H9 (cell line): Measurements from ENCODE around the gene DOC2B. TPM values are rescaled to one million over a fixed set of nuclear protein-coding genes. Genes with fewer than 3 reads are reported as not detected.

Experiments used
- DNase-seq: peaks from one replicate; pipeline ENCODE4 v3.0.0-alpha.2; 2017
- H2AFZ ChIP-seq: one replicate; pipeline ENCODE4 v1.6.1; 2013; ENCODE audit warnings: mild to moderate bottlenecking, low read length, control low read depth, moderate library complexity
- H2AK5ac ChIP-seq: 2 replicates; pipeline ENCODE4 v1.6.1; 2013; ENCODE audit warnings: low read length, control low read depth, mixed read lengths; ENCODE audit not compliant: insufficient read length
- H2BK120ac ChIP-seq: one replicate; pipeline ENCODE4 v1.6.1; 2013; ENCODE audit warnings: low read depth, mild to moderate bottlenecking, low read length, control low read depth, inconsistent platforms; ENCODE audit not compliant: poor library complexity, severe bottlenecking
- H2BK12ac ChIP-seq: 2 replicates; pipeline ENCODE4 v1.6.1; 2013; ENCODE audit warnings: low read length, control low read depth, mixed read lengths, low read depth; ENCODE audit not compliant: insufficient read length
- H2BK15ac ChIP-seq: 2 replicates; pipeline ENCODE4 v1.6.1; 2013; ENCODE audit warnings: low read depth, low read length, control low read depth
- H2BK20ac ChIP-seq: one replicate; pipeline ENCODE4 v1.6.1; 2013; ENCODE audit warnings: low read depth, mild to moderate bottlenecking, low read length, control low read depth, inconsistent platforms; ENCODE audit not compliant: poor library complexity, severe bottlenecking
- H2BK5ac ChIP-seq: 2 replicates; pipeline ENCODE4 v1.6.1; 2013; ENCODE audit warnings: low read length, control low read depth, mixed read lengths; ENCODE audit not compliant: insufficient read length
- H3K14ac ChIP-seq: 2 replicates; pipeline ENCODE4 v1.6.1; 2013; ENCODE audit warnings: low read length, control low read depth; ENCODE audit not compliant: insufficient read depth
- H3K18ac ChIP-seq: 2 replicates; pipeline ENCODE4 v1.6.1; 2013; ENCODE audit warnings: low read depth, mild to moderate bottlenecking, mixed read lengths, low read length, control low read depth; ENCODE audit not compliant: insufficient read length
- H3K23ac ChIP-seq: 2 replicates; pipeline ENCODE4 v1.6.1; 2013; ENCODE audit warnings: low read length, control low read depth, mixed read lengths, low read depth; ENCODE audit not compliant: insufficient read length
- H3K23me2 ChIP-seq: 2 replicates; pipeline ENCODE4 v1.6.1; 2013; ENCODE audit warnings: low read depth, mild to moderate bottlenecking, mixed read lengths, low read length, control low read depth; ENCODE audit not compliant: insufficient read length, poor library complexity, severe bottlenecking
- H3K27ac ChIP-seq: 2 replicates; pipeline ENCODE4 v1.5.1; 2013; ENCODE audit warnings: low read length, control low read depth, mixed read lengths, low read depth; ENCODE audit not compliant: insufficient read length
- H3K27me3 ChIP-seq: 2 replicates; pipeline ENCODE4 v1.6.1; 2013; ENCODE audit warnings: low read length, control low read depth, inconsistent platforms; ENCODE audit not compliant: insufficient read depth
- H3K4ac ChIP-seq: 2 replicates; pipeline ENCODE4 v1.6.1; 2013; ENCODE audit warnings: low read depth, mild to moderate bottlenecking, control low read depth, inconsistent platforms, low read length, moderate library complexity
- H3K4me1 ChIP-seq: 2 replicates; pipeline ENCODE4 v1.6.1; 2013; ENCODE audit warnings: low read length, control low read depth, inconsistent platforms; ENCODE audit not compliant: insufficient read depth
- H3K4me2 ChIP-seq: 2 replicates; pipeline ENCODE4 v1.6.1; 2013; ENCODE audit warnings: low read length, control low read depth, mixed read lengths; ENCODE audit not compliant: insufficient read length, insufficient read depth
- H3K56ac ChIP-seq: 2 replicates; pipeline ENCODE4 v1.6.1; 2013; ENCODE audit warnings: low read depth, mild to moderate bottlenecking, mixed read lengths, low read length, control low read depth; ENCODE audit not compliant: insufficient read length
- H3K79me1 ChIP-seq: 2 replicates; pipeline ENCODE4 v1.6.1; 2013; ENCODE audit warnings: low read depth, mild to moderate bottlenecking, moderate library complexity, low read length, control low read depth, inconsistent platforms; ENCODE audit not compliant: insufficient read depth, poor library complexity, severe bottlenecking
- H3K79me2 ChIP-seq: 2 replicates; pipeline ENCODE4 v1.6.1; 2013; ENCODE audit warnings: low read length, control low read depth, inconsistent platforms; ENCODE audit not compliant: insufficient read depth
- H3K9ac ChIP-seq: 2 replicates; pipeline ENCODE4 v1.6.1; 2013; ENCODE audit warnings: low read length, control low read depth, mixed read lengths; ENCODE audit not compliant: insufficient read length; ENCODE audit errors: extremely low read depth
- H3K9me3 ChIP-seq: one replicate; pipeline ENCODE4 v1.6.1; 2013; ENCODE audit warnings: low read depth, low read length, inconsistent platforms; ENCODE audit not compliant: control insufficient read depth
- H3T11ph ChIP-seq: one replicate; pipeline ENCODE4 v1.6.1; 2013; ENCODE audit warnings: mild to moderate bottlenecking, low read length, control low read depth, inconsistent platforms
- H4K20me1 ChIP-seq: one replicate; pipeline ENCODE4 v1.6.1; 2013; ENCODE audit not compliant: control insufficient read depth, insufficient read length, insufficient read depth
- H4K5ac ChIP-seq: 2 replicates; pipeline ENCODE4 v1.6.1; 2013; ENCODE audit warnings: low read depth, mild to moderate bottlenecking, mixed read lengths, low read length, control low read depth; ENCODE audit not compliant: insufficient read length
- H4K8ac ChIP-seq: replicated peaks from 2 replicates; pipeline ENCODE4 v1.6.1; 2013; ENCODE audit warnings: low read length, control low read depth, mixed read lengths, low read depth; ENCODE audit not compliant: insufficient read length
- H4K91ac ChIP-seq: 2 replicates; pipeline ENCODE4 v1.6.1; 2013; ENCODE audit warnings: low read depth, mild to moderate bottlenecking, moderate library complexity, mixed read lengths, low read length, control low read depth; ENCODE audit not compliant: insufficient read length
- H3K27ac Mint-ChIP-seq, 3 experiments: 2 replicates in 2 of 3; 3 replicates in 1 of 3; pipeline ENCODE4 v1.8.0; 2020 to 2021; ENCODE audit warnings: mixed read lengths in 3 of 3, mild to moderate bottlenecking in 1 of 3, moderate library complexity in 1 of 3
- H3K27me3 Mint-ChIP-seq: 2 replicates; pipeline ENCODE4 v1.8.0; 2021; ENCODE audit warnings: low read depth, mild to moderate bottlenecking, moderate library complexity, mixed read lengths
- H3K36me3 Mint-ChIP-seq, 3 experiments: 2 replicates in 2 of 3; 3 replicates in 1 of 3; pipeline ENCODE4 v1.8.0; 2020 to 2021; ENCODE audit warnings: low read depth in 3 of 3, mixed read lengths in 3 of 3; ENCODE audit not compliant: insufficient read depth in 1 of 3
- H3K4me1 Mint-ChIP-seq, 2 experiments: 2 replicates each; pipeline ENCODE4 v1.8.0; 2020; ENCODE audit warnings: mixed read lengths in 2 of 2
- H3K4me3 Mint-ChIP-seq, 2 experiments: 2 replicates in 1 of 2; 3 replicates in 1 of 2; pipeline ENCODE4 v1.8.0; 2020 to 2021; ENCODE audit warnings: mild to moderate bottlenecking in 2 of 2, mixed read lengths in 2 of 2, moderate library complexity in 1 of 2
- H3K9me3 Mint-ChIP-seq, 2 experiments: 2 replicates in 1 of 2; 3 replicates in 1 of 2; pipeline ENCODE4 v1.8.0; 2020; ENCODE audit warnings: mild to moderate bottlenecking in 2 of 2, mixed read lengths in 2 of 2, moderate library complexity in 1 of 2
- WGBS: extraction: QIAGEN DNeasy Blood & Tissue Kit; methylation state at CpG from one replicate; pipeline ENCODE4 v1.1.7; 2013; ENCODE audit warnings: missing lambda C conversion rate, low lambda C conversion rate, mixed read lengths; ENCODE audit not compliant: insufficient read length; ENCODE audit errors: extremely low coverage; 5-methylcytosine and 5-hydroxymethylcytosine counted together
- total RNA-seq: library from RNA; stranded (reverse); gene quantifications from 2 replicates; pipeline ENCODE4 v1.2.1, GENCODE V29; 2021
- TF ChIP-seq, protein P1 (sequence below): fragments of 200-600 bp; sonication (generic); conservative IDR thresholded peaks from 3 replicates; pipeline ENCODE4 v1.8.0; 2021; ENCODE audit warnings: antibody characterized with exemption, mild to moderate bottlenecking

DOC2B gene
- total RNA-seq, 1 experiment from 2014 or later, result 2.1 TPM

DNA sequence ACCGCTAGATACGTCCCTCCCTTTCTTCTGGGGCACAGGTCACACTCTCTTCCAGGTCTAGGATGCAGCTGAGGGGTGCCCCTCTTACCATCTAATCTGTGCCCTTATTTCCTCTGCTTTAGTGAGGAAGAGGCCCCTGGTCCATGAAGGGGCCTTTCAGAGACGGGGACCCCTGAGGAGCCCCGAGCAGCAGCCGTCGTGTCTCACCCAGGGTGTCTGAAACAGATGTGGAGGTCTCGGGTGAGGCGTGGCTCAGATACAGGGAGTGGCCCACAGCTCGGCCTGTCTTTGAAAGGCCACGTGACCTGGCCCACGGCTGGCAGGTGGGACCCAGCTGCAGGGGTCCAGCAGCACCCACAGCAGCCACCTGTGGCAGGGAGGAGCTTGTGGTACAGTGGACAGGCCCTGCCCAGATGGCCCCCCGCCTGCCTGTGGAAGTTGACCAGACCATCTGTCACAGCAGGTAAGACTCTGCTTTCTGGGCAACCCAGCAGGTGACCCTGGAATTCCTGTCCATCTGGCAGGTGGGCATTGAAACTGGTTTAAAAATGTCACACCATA, 28.5 kb downstream of the DOC2B start:
- Histone ChIP-seq H3K79me2 (no peaks in the 10 kb centered on the region), H3K4ac (no peak overlapping the region), H3K23me2 (no peaks in the 10 kb centered on the region), H3K18ac (no peak overlapping the region), H3K27ac (no peak overlapping the region), H2BK15ac (no peak overlapping the region), H3K9me3 (no peaks in the 10 kb centered on the region), H3K23ac (no peak overlapping the region), H2BK120ac (no peak overlapping the region), H3K56ac (no peak overlapping the region), H3K27me3 (no peaks in the 10 kb centered on the region), H3K9ac (no peak overlapping the region), H2BK5ac (no peak overlapping the region), H2AK5ac (no peak overlapping the region), H3T11ph (no peak overlapping the region), H3K4me2 (no peak overlapping the region), H2BK12ac (no peak overlapping the region), H3K79me1 (no peaks in the 10 kb centered on the region), H4K5ac (no peak overlapping the region), H4K91ac (no peak overlapping the region), H3K4me1 (no peaks in the 10 kb centered on the region), H4K8ac (no peak overlapping the region), H2AFZ (no peak overlapping the region), H3K14ac (no peak overlapping the region), H4K20me1 (no peaks in the 10 kb centered on the region), H2BK20ac (no peak overlapping the region)
- Mint-ChIP-seq H3K27ac (no peak overlapping the region), H3K9me3 (no peaks in the 10 kb centered on the region), H3K4me1 (no peaks in the 10 kb centered on the region), H3K36me3 (no peaks in the 10 kb centered on the region), H3K27me3 (peaks cover 4% of the 10 kb centered on the region), H3K4me3 (no peak overlapping the region)
- DNase-seq, result no peak
- TF ChIP-seq, protein P1, sequence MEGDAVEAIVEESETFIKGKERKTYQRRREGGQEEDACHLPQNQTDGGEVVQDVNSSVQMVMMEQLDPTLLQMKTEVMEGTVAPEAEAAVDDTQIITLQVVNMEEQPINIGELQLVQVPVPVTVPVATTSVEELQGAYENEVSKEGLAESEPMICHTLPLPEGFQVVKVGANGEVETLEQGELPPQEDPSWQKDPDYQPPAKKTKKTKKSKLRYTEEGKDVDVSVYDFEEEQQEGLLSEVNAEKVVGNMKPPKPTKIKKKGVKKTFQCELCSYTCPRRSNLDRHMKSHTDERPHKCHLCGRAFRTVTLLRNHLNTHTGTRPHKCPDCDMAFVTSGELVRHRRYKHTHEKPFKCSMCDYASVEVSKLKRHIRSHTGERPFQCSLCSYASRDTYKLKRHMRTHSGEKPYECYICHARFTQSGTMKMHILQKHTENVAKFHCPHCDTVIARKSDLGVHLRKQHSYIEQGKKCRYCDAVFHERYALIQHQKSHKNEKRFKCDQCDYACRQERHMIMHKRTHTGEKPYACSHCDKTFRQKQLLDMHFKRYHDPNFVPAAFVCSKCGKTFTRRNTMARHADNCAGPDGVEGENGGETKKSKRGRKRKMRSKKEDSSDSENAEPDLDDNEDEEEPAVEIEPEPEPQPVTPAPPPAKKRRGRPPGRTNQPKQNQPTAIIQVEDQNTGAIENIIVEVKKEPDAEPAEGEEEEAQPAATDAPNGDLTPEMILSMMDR, result no peak
- WGBS, result no CpG with 5 or more reads among the region's 12 CpGs
